Stimulated activated naive CD8-positive, alpha-beta T cell treated with anti-CD3 and anti-CD28 coated beads, Interleukin-15, Interleukin-2, amounts not matched to agents 100 U/mL and 50 U/mL, for 24 hours (primary cell): ENCODE measurements around the gene ANLN.

Experiments
- ATAC-seq: fragments of 150-1000 bp; cut with Tn5 transposase; one replicate; pipeline ENCODE4 v1.10.0; 2021
- DNase-seq: peaks from one replicate; pipeline ENCODE4 v3.0.0; 2021

Gene ANLN

DNA sequence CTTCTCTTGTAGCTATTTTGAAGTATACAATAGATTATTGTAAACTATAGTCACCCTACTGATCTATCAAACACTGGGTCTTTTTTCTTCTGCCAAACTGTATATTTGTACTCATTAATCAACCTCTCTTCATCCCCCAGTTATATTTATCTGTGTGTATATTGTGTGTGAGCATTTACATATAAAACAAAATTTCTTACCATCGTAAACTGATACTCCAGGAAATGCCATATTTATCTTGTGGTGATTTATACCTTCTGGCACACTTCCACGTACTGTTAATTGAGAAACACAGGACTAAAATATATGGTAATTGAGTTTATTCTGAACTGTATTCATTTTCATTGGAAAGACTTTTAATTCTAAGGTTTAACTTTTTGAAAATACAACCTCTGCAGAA is 18.9 kb downstream of the ANLN start:
- ATAC-seq (no peak), DNase-seq (no peak)

DNA sequence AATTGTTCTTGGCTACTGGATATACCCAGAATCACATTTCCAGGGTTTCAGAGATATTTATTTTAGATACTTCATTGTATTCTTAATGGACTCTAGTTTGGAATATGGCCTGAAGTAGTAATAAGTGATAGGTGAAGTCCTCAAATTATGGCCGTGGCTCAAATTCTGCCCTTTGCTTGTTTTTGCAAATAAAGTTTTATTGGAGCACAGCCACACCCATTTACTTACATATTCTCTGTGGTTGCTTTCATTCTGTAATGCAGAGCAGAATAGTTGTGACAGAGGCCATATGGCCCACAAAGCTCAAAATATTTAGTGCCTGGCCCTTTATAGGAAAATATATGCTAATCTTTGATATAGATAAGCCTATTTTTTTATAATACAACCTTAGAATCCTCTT is 19.5 kb downstream of the ANLN start:
- ATAC-seq (no peak), DNase-seq (no peak)

DNA sequence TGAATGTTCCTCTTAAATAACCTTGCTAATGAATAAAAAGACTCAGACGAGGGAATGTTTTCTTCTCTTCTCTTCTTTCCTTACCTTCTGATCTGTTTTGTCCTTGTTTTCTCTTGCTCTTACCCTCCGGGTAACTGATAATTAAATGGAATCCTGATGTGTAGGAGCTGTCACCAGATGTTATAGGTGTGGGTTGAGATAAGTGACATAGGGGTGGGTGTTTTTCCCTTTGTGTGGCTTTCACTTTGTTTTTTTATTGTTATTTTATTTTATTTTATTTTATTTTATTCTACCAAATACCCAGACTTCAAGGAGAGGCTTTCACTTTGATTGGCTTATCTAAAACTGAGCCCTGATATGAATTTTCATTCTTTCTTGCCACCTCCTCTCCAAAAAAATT is 25.5 kb downstream of the ANLN start:
- ATAC-seq = no peak
- DNase-seq = no peak

DNA sequence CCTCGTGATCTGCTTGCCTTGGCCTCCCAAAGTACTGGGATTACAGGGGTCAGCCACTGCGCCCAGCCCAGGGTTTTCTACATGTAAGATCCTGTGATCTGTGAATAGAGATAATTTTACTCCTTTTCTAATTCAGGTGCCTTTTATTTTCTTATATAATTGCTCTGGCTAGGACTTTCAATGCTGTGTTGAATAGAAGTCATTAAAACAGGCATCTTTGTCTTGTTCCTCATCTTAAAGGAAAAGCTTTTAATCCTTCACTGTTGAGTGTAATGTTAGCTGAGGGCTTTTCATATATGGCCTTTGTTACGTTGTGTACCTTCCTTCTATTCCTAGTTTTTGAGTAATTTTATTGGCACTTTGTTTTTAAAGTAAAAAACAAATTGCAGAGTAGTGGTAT is 26.6 kb downstream of the ANLN start:
- ATAC-seq (no peak), DNase-seq (no peak)

DNA sequence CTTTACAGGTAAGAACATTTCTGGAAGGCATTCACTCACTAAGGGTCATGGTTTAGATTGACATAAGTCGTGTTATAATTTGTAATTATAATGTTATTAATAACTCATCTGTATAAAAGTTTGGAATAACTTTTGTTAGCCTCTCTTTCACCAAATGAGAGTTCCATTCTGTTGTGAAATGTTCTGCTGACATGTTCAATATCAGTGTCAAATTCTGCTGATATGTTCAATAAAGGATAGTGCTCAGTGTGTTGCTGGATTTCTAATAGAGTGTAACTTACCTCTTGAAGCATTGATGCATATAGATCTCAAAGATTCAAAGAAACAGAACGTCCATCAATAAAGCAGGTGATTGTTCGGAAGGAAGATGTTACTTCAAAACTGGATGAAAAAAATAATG is 30.6 kb downstream of the ANLN start:
- no peak for DNase-seq
- no peak for ATAC-seq

DNA sequence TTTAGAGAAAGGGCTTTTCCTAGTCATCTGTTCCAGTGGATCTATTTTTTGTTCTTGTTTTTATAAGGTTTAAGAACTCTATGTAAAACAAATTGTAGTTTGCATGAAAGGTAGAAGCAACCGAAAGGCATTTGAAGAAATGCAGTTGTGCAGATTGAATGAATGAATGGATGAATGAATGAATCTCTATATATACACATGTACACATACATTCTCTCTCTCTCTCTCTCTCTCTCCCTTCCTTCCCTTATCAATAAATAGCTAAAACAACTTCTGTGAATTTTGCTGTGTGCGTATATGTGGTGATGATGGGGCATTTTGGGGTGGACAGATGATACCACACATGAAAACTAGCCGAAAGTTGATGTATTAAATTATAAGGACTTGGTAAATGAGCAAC is 32.4 kb downstream of the ANLN start:
- no peak for ATAC-seq
- no peak for DNase-seq

DNA sequence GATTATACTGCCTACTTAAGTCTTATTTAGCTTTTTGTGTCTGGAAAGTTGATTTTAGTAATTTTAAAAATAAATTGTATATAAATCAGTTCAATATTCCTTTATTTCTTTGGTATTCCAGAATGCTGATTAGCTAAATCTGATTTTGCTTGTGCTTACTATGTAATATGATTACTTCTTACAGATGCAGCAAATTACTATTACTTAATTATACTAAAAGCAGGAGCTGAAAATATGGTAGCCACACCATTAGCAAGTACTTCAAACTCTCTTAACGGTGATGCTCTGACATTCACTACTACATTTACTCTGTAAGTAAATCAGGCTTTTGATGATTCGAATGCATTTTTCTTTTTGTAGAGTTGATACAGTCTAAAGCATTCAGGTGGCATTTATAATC is 34.0 kb downstream of the ANLN start:
- no peak for ATAC-seq

DNA sequence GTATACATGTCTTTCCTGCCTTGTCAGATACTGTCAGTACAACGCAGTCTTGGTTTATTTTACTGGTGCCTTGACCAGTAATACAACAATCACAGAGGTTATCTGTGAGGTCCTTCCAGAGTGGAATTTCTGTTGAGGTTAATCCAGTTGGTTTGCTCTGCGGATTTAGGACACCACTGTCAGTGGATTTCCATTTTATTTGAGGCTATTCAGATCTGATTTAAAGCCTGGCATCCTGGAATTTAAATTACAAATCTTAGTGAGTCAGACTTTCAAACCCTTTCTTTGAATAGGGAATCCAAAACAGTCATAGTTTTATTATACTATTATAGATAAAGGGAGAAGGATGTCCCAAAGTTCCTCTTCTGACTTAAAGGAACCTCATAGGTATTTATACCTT is 40.5 kb downstream of the ANLN start:
- no peak for ATAC-seq

More for the DNA sequence above, 34.0 kb downstream of the ANLN start:
- no peak for DNase-seq

DNA sequence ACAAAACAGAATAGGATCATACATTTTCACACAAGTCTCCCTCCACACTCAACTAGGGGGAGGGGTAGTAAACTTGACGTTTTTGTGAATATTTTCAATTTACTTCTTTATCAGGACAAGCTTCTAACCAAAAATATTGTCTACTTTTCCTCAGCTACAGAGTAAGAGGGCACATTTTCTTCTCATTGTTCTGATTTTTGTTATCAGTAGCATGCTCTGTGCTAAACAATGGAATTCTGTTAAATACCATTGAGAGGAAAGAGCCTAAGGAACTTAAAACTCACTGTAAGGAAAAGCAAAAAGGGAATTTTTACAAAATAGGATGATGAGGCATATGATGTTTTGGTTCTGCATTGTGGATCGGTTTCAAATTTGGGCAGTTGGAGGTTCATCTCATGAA is 41.2 kb downstream of the ANLN start:
- ATAC-seq (no peak), DNase-seq (no peak)

More for the DNA sequence above, 40.5 kb downstream of the ANLN start:
- no peak for DNase-seq

DNA sequence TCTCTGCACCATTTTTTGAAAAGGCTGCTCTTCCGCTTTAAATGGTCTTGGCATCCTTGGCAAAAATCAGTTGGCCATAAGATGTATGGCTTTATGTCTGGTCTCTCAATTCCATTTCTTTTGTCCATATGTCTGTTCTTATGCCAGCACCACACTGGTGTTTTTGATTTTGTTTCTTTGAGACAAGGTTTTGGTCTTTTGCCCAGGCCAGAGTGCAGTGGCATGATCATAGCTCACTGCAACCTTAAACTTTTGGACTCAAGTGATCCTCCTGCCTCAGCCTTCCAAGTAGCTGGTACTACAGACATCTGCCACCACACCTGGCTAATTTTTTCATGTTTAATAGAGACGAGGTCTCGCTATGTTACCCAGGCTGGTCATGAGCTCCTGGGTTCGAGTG is 48.5 kb downstream of the ANLN start:
- ATAC-seq = no peak
- no peak for DNase-seq

DNA sequence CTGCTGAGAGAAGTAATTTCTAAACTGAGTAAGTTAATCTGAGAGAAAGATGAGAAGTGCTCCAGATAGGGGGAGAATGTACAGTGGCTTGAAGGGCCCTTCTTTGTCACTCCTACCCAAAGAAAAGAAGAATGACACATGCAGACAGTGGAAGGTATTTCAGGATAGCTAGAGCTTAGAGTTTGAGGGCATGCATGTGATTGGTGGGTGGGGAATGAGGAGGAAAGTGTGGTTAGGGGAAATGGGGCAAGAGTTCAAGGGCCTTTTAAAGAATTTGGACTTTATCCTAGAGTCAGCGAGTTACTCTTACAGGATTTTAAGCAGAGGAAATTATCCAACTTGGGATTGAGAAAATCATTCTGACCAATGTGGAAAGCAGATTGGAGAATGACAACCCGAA is 50.0 kb downstream of the ANLN start:
- DNase-seq (no peak), ATAC-seq (no peak)

DNA sequence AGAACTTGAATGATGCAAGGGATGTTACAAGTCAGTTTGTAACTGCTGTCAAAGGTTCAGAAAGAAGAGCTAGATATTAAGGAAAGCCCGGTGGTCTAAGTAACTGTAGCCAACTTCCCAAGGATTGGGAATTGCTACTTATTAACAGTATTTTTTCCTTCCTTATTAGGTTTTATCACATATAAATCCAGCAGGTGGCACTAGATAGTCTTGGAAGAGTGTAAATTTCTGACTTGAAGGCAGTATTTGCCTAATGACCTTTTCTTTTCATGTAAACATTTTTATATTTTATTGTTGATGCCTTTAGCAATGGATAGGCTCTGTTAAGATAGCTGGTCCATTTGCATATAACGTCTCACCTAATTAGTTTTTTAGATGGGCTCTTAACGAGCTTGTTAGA is 51.2 kb downstream of the ANLN start:
- ATAC-seq (no peak), DNase-seq (no peak)

DNA sequence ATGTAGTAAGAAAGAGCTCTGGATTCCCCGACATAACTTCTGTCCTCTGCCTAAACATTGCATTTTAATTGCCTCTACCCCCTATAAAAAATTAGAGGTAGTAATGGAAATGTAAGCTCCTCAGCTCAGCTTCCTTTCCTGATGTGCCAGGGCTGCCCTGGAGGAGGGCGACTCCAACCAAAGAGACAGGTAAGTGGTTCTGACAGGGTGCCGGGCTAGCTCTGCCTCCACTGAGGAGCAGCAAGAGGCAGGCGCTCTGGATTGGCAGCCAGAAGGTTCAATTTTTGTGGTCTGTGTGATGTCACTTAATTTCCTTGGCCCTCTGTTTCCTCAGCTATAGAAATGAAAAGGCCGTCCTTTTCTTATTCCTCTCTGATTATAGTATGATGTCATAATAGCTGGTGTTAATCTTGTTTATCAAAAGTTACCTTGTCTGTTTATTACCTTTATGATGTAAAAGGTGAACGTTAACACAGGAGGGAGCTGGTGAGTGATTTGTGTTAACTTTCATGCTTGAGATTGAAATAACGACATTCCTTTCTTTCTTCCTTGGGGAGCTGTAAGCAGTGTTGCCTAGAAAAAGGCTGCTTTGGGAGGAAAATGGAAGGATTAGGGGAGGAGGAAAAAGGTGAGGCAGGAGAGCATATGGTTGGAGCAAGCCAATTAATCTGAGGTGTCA is 51.8 kb downstream of the ANLN start:
- DNase-seq (no peak), ATAC-seq (no peak)

DNA sequence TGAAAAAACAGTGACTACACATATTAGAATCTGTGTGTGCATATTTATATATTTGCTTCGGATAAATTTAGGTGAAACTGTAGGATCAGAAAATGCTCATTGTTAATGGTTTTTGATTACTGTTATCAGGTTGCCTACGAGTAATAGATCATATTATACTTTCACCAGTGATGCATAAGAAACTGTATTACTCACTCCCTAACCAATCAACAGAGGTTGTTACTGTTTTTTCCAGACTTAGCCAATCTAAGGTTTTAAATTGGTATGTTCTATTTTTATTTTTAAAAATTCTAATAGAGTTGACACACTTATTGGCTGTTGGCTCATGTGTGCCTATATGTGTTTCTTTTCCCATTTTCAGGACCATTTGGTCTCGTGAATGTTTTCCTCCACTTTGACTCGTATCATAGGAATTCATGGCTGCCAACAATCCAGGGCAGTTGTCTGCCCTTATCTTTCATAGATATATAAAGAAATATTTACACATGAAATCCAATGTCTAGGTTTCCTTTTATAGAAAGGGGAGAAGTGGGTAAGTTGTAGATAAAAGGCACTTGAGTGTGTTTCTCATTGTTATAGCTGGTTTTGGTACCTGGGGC is 59.2 kb downstream of the ANLN start:
- ATAC-seq (no peak), DNase-seq (no peak)

DNA sequence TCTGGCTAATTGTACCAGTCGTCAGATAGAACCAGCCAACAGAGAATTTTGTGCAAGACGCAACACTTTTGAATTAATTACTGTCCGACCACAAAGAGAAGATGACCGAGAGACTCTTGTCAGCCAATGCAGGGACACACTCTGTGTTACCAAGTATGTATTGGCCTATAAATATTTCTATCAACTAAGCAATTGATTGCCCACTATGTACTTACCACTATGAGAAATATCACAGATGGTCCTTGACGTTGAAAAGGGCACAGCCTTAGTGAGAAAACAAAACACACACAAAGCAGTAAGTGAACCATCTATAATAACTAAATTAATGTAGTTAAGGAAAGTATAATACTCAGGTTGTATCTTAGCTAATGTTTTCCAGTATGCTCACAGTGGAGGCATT is 60.0 kb downstream of the ANLN start:
- DNase-seq (no peak), ATAC-seq (no peak)

DNA sequence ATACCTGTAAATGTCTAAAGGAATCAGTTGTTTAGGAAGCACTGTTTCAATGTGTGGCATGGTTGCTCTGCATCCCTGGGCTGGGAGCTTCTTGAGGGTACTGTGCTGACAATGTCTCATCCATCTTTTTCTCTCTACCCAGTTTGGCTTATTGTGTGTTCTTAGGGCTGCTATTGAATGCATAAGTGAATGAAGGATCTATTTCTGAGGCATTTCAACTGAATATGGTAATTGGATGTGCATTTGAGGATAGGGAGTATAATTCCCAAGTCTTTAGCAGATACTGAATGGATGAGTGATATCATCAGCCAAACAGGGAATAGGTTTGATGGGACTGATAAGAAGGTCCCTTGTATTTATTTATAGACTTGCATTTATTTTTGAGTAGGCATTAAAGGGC is 64.1 kb downstream of the ANLN start:
- DNase-seq = no peak
- ATAC-seq = no peak

DNA sequence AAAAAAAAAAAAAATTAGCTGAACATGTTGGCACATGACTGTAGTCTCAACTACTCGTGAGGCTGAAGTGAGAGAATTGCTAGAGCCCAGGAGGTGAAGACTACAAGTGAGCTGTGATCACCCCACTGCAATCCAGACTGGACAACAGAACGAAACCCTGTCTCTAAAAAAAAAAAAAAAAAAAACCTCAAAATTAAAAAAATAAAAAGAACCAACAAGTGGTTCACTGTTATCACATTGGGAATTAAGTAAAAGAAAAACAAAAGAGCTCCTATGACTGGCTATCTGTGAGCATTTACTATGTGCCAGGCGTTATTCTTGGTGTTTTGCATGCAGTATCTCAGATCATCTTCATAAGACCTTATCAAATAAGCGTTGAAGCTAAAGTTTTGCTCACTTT is 66.0 kb downstream of the ANLN start:
- ATAC-seq (no peak), DNase-seq (no peak)

DNA sequence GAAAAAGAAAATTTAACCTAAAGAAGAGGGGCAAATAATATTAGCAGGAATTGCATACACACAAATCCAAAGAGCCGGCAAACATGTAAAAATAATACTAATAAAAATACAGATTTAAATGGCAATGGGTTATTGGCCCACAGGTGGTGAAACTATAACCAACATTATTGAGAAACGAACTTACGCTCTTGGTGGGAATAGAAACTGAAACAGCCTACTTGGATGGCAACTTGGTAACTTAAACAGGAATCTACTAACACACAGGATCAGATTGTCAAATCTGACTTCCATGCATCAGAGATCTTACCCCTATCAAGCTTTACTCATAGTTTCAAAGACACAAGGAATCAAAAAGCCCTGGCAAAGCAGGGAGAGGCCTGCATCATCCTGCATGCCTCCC is 66.5 kb downstream of the ANLN start:
- no peak for ATAC-seq
- no peak for DNase-seq

DNA sequence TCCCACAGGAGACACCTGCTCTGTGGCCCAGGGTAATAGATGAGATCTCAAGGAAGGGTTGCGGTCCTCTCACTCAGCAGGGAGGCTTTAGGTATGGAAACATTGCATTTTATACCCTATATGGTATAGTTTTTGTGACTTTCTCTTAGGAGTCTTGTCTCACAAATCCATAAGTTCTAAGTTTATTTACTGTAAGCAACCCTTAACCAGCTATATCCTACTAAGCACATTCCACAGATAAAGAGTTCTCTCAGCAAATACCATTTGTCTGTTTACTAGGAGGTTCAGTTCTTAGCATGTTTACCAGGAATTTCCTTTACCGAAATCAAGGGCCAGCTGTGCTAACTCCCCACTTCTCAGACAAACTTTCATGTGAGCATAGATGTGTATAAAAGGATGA is 66.9 kb downstream of the ANLN start:
- ATAC-seq = no peak

DNA sequence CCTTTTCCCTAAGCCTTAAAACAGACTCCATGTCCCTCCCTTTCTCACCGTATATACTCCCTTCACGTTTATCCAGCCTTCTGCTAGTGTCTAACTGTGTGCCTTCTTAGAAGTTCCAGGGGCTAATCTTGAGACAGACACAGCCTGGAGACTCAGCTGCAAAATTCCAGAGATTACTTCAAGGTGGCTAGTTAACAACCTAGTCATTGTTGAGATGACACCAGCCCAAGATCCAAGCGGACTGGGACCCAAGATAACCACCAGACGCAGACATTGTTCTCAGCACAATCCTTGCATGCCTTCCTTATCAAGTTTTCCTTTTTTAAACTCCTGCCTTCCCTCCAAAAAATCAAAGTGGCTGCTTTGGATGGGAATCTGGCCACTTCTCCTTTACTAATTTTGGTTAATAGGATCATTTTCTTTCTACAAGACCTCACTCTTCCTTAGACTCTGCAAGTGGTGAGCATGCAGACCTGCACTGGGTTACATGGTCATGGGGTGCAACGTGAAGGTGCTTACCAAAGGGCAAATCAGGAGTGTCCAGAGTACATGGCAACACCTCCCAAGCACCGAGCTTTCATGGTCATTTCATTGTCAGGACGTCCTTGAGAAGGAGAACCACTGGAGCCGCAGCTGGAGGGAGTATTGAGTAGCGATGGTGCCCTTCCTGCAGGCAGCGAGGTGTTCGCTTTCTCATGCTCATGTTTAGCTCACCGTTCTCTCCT is 69.7 kb downstream of the ANLN start:
- no peak for DNase-seq
- ATAC-seq = no peak

More for the DNA sequence above, 66.9 kb downstream of the ANLN start:
- no peak for DNase-seq

DNA sequence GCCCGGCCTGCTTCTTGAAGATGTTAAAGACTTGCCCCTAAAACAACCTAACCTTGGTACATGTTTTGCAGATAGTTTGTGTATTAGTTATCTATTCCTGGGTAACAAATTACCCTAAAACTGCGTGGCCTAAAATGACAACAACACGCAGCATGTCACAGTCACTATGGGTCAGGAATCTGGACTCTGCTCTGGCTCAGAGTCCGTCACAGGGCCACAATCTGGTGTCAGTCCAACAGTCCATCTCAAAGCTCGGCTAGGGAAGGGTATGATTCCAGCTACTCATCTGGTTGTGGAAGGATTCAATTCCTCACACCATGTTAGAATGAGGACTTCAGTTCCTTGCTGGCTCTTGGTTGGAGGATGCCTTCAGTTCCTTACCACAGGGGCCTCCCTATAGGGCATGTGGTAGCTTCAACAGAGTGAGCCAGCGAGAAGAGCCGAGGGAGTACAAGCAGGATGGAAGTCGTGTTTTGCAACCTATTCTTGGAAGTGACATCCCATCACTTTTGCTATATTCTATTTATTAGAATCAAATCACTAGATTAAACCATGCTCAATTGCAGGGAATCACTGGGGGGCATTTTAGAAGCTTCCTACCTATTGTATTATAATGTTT is 71.3 kb downstream of the ANLN start:
- no peak for ATAC-seq
- DNase-seq = no peak

DNA sequence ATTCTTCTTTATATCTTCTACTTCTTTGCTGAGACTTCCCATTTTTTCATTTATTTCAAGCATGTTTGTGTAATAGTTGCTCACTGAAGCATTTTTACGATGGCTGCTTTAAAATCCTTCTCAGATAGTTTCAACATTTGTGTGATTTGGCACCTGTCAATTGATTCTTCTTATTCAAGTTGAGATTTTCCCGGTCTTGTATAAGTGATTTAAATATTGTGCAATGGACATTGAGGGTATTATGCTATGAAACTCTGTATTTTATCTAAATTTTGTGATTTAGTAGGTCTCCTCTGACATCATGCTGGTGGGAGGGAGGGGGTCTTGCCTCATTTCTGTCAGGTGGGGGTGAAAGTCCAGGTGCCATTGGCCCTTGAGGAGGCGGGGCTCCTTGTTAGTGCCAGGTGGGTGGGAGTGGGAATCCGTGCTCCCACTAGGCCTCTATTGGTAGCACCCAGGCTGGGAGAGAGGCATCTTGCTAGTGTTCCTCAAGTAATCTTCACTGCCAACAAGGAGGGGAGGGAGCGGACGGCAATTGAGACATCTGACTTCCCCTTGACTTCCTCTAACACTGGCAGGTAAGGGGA is 73.0 kb downstream of the ANLN start:
- no peak for DNase-seq
- ATAC-seq = no peak

DNA sequence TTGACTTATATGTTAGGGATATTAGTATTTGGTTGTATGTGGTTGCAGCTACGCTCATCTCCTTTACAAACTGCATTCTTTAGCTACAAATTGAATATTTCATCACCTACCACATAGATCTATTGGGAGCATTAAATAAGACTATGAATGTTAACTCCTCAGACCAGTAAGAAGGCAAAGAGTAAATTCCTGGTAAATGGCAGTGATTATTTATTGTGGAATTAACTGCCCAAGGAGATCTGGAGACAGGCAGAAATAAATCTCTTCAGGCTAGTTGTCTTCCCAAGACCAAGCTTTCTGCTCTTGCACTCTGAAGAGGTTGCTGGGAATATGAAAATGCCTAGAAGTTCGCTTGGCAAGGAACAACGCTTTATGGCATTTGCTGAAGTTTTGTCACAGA is 74.6 kb downstream of the ANLN start:
- DNase-seq (no peak), ATAC-seq (no peak)
